Fibroblast of mammary gland (primary cell): ENCODE results near the gene WDR37.
"Not testable (repeated sequence)": the region's sequence is repeated elsewhere in the genome, so short reads cannot be mapped to it uniquely, and the experiment has no call there.

Experiments used
- DNase-seq: peaks from one replicate; pipeline ENCODE4 v3.0.0-alpha.2; 2010; ENCODE audit warnings: low read depth
- H3K4me3 ChIP-seq: 2 replicates; pipeline ENCODE4 v1.5.1; 2011; ENCODE audit warnings: low read depth, mild to moderate bottlenecking, low read length, moderate library complexity; ENCODE audit not compliant: control insufficient read depth
- TF ChIP-seq, protein P1 (sequence below): conservative IDR thresholded peaks from 2 replicates; pipeline ENCODE4 v1.5.1; 2011; ENCODE audit warnings: low read depth, low read length, inconsistent platforms; ENCODE audit not compliant: control insufficient read depth, insufficient read depth

Gene WDR37

DNA sequence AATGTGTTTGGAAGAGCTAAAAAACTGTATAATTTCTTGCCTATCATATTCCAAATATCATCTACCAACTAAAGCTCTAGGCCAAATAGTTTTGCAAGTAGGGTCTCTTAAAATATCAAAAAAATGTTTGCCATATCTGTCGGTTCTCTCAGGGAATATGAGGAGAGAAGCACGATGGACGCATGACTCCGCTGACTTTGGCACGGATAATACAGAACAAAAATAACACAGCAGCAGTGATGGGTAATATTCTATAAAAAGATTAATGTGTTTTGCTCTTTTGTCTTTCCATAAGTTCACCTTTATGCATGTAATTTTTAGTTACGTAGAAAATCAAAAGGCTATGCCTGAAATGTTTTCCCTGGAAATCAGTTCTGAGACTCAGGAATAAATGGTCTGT lies 29.6 kb upstream of the WDR37 start:
- TF ChIP-seq, protein P1, sequence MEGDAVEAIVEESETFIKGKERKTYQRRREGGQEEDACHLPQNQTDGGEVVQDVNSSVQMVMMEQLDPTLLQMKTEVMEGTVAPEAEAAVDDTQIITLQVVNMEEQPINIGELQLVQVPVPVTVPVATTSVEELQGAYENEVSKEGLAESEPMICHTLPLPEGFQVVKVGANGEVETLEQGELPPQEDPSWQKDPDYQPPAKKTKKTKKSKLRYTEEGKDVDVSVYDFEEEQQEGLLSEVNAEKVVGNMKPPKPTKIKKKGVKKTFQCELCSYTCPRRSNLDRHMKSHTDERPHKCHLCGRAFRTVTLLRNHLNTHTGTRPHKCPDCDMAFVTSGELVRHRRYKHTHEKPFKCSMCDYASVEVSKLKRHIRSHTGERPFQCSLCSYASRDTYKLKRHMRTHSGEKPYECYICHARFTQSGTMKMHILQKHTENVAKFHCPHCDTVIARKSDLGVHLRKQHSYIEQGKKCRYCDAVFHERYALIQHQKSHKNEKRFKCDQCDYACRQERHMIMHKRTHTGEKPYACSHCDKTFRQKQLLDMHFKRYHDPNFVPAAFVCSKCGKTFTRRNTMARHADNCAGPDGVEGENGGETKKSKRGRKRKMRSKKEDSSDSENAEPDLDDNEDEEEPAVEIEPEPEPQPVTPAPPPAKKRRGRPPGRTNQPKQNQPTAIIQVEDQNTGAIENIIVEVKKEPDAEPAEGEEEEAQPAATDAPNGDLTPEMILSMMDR = no peak
- DNase-seq = no peak
- no peak overlapping the region for H3K4me3 ChIP-seq

DNA sequence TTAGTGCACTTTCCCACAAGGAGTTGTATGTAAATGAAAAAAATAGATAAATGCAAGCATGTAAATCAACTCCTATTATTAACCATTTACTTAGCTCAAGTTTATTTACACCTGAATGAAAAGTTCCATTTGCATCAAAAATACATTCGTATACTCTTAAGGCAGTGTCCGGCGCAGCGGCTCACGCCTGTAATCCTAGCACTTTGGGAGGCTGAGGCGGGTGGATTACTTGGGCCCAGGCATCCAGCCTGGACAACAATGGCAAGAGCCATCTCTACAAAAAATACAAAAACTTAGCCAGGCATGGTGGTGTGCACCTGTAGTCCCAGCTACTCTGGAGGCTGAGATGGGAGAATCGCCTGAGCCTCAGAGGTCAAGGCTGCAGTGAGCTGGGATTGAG lies 26.3 kb upstream of the WDR37 start:
- DNase-seq = no peak
- H3K4me3 ChIP-seq = no peak overlapping the region
- TF ChIP-seq, protein P1 = no peak

DNA sequence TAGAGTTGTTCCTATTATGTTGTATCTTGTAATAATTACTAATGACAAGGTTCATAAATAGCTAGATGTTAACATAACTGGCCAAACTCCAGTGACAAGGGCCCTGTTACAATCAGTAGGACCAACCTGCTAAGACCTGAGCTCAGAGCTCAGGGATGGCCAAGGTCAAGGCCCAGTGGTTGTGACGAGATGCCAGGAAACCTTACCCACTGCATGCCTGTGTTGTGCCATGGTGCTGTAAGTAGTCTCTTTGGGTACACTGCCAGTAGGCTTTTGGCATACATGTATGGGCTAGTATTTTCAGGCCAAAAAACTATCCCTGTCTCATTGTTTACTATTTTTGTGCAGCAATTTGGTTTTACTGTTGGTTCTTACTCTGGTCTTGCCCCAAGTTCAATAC lies 22.6 kb upstream of the WDR37 start:
- no peak for DNase-seq
- TF ChIP-seq, protein P1 = no peak

DNA sequence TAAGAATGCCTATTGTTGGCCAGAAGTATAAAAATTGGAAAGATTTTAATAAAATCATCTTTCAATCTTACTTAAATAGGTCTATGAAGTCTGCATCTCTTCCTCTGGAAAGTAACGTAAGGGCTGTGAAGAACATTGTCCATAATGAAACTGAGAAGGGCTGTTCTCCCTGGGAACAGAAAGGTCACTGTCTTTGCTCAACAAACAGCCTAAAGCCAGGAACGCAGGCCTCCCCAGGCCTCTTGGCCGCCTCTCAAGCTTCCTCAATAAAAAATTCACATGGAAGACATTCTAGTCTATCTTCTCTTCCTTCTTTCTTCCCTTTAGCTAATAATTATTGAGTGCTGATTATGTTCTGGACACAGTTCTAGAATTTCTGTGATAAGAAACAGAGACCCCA lies 21.4 kb upstream of the WDR37 start:
- TF ChIP-seq, protein P1 = no peak
- DNase-seq = no peak
- no peak overlapping the region for H3K4me3 ChIP-seq

More for the DNA sequence above, 22.6 kb upstream of the WDR37 start:
- no peak overlapping the region for H3K4me3 ChIP-seq

DNA sequence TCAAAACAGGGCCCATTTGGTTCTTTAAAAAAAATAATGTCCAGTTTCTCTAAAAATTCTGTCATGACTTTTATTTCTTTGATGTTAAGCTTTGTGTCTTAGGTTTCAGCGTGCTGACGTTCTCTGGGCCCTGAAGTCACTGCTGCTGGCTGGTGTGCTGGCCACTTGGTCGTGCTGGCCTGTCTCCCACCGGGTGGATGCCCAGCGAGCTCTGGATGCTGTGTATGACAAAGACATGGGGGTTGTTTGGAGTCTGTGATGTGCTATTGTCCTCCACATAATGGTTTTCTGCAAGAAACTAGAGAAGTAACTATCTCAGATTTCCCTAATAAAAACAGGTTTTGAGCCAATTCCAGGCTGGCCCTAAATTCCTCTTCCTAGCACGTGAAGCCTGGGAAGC lies 21.0 kb upstream of the WDR37 start:
- H3K4me3 ChIP-seq = no peak overlapping the region

DNA sequence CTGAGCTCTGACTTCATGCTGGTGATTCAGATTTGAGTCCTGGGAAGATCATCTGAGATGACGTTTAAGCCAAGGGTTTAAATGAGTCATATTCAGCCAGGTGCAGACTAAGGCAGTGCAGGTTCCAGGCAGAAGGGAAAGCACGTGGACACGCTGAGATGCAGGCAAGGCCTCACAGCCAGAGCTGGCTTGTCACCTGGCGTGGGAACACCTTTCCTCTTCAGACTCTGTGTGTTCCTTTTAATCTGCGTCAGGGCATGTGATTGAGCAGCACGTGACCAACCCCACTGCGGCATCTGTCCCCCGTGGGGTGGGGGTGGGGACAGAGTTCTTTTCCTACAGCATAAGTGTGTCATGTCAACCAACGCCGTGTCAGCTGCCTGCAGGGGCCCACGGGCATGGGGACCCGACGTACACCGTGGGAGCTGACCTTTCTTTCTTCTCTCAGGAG lies 19.8 kb upstream of the WDR37 start:
- no peak overlapping the region for H3K4me3 ChIP-seq
- TF ChIP-seq, protein P1 = no peak
- peak; percentile 84 for DNase-seq

More for the DNA sequence above, 21.0 kb upstream of the WDR37 start:
- no peak for DNase-seq
- TF ChIP-seq, protein P1 = no peak

DNA sequence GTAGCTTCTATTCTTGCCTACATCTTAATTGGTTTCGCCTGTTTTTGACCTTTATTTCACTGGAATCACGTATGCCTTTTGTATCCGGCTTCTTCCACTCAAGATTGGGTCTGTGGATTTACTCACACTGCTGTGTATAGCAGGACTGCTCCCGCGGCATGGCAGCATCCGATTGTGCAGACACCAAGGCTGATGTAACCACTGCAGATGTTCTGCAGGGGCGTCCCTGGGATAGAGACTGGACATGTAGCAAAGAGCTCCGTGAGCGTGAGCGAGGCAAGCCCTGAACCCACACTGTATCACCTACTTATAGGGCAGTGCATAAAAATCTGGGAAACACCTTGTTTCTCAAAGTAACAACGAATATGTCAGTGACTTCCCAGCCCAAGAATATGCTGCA lies 19.1 kb upstream of the WDR37 start:
- no peak for DNase-seq
- no peak overlapping the region for H3K4me3 ChIP-seq
- TF ChIP-seq, protein P1 = no peak

- DNase-seq, H3K4me3 ChIP-seq: not testable (repeated sequence)
Measured at GRCh38 chr10:1038769-1039168, 17.4 kb upstream of the WDR37 start.
